Common myeloid progenitor, CD34-positive (primary cell): Measurements from ENCODE around the gene RNLS. TPM values are rescaled to one million over a fixed set of nuclear protein-coding genes. Genes with fewer than 3 reads are reported as not detected.
A peak's percentile ranks its signal among the peaks of the same experiment; 100 is the strongest.

Experiments
- CTCF ChIA-PET: fragments of 350-600 bp; sonication (Branson Sonifier 250); formaldehyde crosslinking; loops from one replicate; lab custom pipeline; 2021; ENCODE audit warnings: antibody characterized with exemption; lab: Charles Lee
- POLR2A ChIA-PET: fragments of 350-600 bp; sonication (Branson Sonifier 250); formaldehyde crosslinking; loops from one replicate; lab custom pipeline; 2021; ENCODE audit warnings: antibody characterized with exemption; lab: Charles Lee
- DNase-seq, 3 donors: peaks; one replicate each; pipeline versions ENCODE4 v3.0.0 to v3.0.0-alpha.2; 2013
- H3K27ac ChIP-seq, 2 experiments: 1 replicate in 1 of 2; 2 replicates in 1 of 2; pipeline ENCODE4 v1.7.0; 2013; ENCODE audit warnings: inconsistent platforms in 2 of 2, low read length in 2 of 2, mild to moderate bottlenecking in 2 of 2, low read depth in 1 of 2, moderate library complexity in 1 of 2; ENCODE audit not compliant: severe bottlenecking in 2 of 2, insufficient read depth in 1 of 2, poor library complexity in 1 of 2
- H3K27me3 ChIP-seq, 5 experiments: replicated peaks in 2 of 5; 1 replicate in 3 of 5; 2 replicates in 2 of 5; pipeline versions ENCODE4 v1.6.1 to v1.7.0; 2013; ENCODE audit warnings: low read length in 4 of 5, mild to moderate bottlenecking in 2 of 5, moderate library complexity in 2 of 5, inconsistent platforms in 1 of 5; ENCODE audit not compliant: insufficient read depth in 5 of 5, control insufficient read depth in 4 of 5
- H3K36me3 ChIP-seq, 4 experiments: 1 replicate in 2 of 4; 2 replicates in 2 of 4; pipeline versions ENCODE4 v1.6.1 to v1.7.0; 2013; ENCODE audit warnings: low read length in 3 of 4, control low read depth in 1 of 4, mild to moderate bottlenecking in 1 of 4; ENCODE audit not compliant: control insufficient read depth in 4 of 4, insufficient read depth in 4 of 4
- H3K4me1 ChIP-seq, 4 experiments: 1 replicate in 3 of 4; 2 replicates in 1 of 4; pipeline versions ENCODE4 v1.6.1 to v1.7.1; 2013; ENCODE audit warnings: low read length in 3 of 4, mild to moderate bottlenecking in 3 of 4, control low read depth in 1 of 4, inconsistent platforms in 1 of 4, moderate library complexity in 1 of 4; ENCODE audit not compliant: control insufficient read depth in 4 of 4, insufficient read depth in 4 of 4; ENCODE audit errors: control extremely low read depth in 1 of 4
- H3K4me3 ChIP-seq, 7 experiments: 1 replicate in 4 of 7; 2 replicates in 3 of 7; pipeline versions ENCODE4 v1.5.1 to v1.7.0; 2013; ENCODE audit warnings: mild to moderate bottlenecking in 7 of 7, low read length in 6 of 7, moderate library complexity in 6 of 7, inconsistent platforms in 2 of 7, low read depth in 2 of 7, control low read depth in 1 of 7; ENCODE audit not compliant: insufficient read depth in 4 of 7, control insufficient read depth in 1 of 7; ENCODE audit errors: extremely low read depth in 1 of 7
- H3K9me3 ChIP-seq, 5 experiments: 1 replicate in 4 of 5; 2 replicates in 1 of 5; pipeline versions ENCODE4 v1.6.1 to v1.7.1; 2013; ENCODE audit warnings: low read length in 4 of 5, mild to moderate bottlenecking in 2 of 5, inconsistent platforms in 1 of 5, low read depth in 1 of 5, moderate library complexity in 1 of 5; ENCODE audit not compliant: control insufficient read depth in 4 of 5, insufficient read depth in 2 of 5; ENCODE audit errors: control extremely low read depth in 1 of 5
- WGBS: methylation state at CpG from one replicate; pipeline ENCODE4 v1.1.5; 2013; ENCODE audit not compliant: insufficient coverage; 5-methylcytosine and 5-hydroxymethylcytosine counted together
- polyA plus RNA-seq: library from polyadenylated mRNA; unstranded; fragments of 120-200 nt; gene quantifications from one replicate; pipeline ENCODE4 v1.2.1, GENCODE V29; 2013

The RNLS gene
- 6.3 TPM for polyA plus RNA-seq

DNA sequence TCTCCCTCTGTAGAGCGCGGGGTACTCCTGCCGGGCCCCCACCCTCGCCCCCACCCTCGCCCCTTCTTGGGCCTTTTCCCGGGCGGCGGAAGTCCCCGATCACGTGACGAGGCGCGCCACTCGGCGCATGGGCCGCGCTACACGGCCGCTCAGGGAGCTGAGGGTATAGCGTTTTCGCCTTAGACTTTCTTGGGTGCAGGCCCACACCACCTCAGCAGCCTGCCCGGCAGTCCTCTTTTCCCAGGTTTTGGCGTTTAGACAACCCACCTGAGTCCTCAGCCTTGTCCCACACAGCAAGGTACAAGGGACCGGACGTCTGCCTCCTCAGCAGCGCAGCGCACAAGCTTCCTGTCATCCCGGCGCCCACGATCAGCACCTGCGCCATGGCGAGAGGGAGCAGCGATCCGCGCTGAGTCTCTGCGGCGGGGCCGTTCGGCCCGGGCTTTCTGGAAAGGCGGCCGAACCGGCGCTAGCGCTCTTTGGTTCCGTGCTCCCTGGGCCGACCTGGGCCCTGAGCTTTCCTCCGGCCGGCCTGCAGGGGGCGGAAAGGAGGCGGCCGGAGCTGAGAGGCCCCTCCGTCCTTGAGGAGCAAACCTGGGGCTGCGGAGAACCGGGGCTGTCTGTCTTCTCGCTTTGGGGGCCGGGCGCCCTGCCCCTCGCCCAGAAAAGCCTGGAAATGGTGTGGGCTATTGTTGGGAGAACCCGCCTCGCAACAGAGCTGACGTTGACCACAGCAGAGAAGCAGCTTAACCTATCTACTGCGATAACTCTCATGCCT is at the start of gene RNLS:
RNLS (minus strand) TSS at position 513 of the 778 bp plus-strand sequence.
- POLR2A ChIA-PET = interaction anchor here (0.5 kb wide), 1 partner anchor 28 kb away, joined by 3 read pairs; no protein-coding TSS in a partner anchor

DNA sequence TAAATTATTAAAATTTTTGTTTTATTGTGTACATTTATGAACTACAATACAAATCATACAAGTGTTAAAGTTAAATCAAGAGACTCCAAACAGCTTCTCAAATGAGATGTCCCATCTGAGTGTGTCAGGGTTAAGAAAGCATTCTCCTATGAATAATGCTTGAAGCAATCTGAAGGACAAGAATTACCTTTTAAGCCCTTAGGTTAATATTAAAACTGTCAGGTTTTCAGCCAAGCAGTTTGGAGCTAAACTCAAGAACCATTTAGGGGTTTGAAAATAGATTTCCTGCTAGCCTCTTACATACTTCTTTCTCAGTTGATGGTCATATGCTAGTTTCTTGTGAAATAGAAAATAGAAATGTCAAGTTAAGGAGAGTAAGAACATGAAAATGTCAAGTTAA is 41.7 kb upstream of the RNLS start:
- no peak for DNase-seq
- Histone ChIP-seq H3K27me3 (no peaks in the 10 kb centered on the region), H3K4me1 (no peaks in the 10 kb centered on the region), H3K9me3 (peaks cover 0 to 7% (median 1%) of the 10 kb centered on the region in 5 experiments), H3K4me3 (no peak overlapping the region), H3K27ac (no peak overlapping the region), H3K36me3 (no peaks in the 10 kb centered on the region)
- ChIA-PET CTCF (no interaction called here), POLR2A (no interaction called here)

More for the DNA sequence above, at the start of gene RNLS:
- H3K36me3 ChIP-seq = no peaks in the 10 kb centered on the region
- peak within 1 kb of the TSS; percentile 74 to 87 for H3K27ac ChIP-seq
- peak within 1 kb of the TSS; percentile 55 to 93 (median 80) for H3K4me3 ChIP-seq
- CTCF ChIA-PET = interaction anchor here (0.6 to 2.3 kb wide), 15 partner anchors 9 to 760 kb away, joined by 3 to 13 read pairs (median 4); no protein-coding TSS in a partner anchor
- under 1% methylated on average over 54 of the region's 63 CpGs for WGBS
- H3K27me3 ChIP-seq = no peaks in the 10 kb centered on the region
- DNase-seq = peak; percentile 67 to 85 (median 81)
- H3K4me1 ChIP-seq = peaks cover 4 to 13% (median 6%) of the 10 kb centered on the region in 4 experiments
- H3K9me3 ChIP-seq = peaks cover 0 to 2% (median 0%) of the 10 kb centered on the region in 5 experiments

DNA sequence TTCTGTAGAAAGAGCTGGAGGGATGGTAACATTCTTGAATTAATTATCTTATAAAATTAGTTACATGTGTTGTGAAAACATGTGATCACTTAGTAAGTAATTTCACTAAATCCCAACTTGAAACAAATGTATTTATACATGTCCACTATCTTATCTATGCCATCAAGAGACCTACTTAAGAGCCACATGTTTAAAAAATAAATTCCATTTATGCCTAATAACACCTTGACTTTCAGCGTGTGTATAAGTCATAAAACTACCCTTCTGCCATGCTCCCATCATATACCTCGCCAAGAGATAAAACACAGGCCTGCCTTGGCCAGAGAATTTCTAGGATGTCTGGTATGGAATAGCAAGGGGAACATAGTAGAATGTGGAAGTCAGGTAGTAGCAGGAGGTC is 40.7 kb upstream of the RNLS start:
- no peak for DNase-seq
- H3K9me3 ChIP-seq = peaks cover 0 to 4% (median 0%) of the 10 kb centered on the region in 5 experiments
- ChIA-PET CTCF (no interaction called here), POLR2A (no interaction called here)
- no peak overlapping the region for H3K4me3 ChIP-seq
- no peaks in the 10 kb centered on the region for H3K36me3 ChIP-seq
- no peaks in the 10 kb centered on the region for H3K4me1 ChIP-seq
- H3K27ac ChIP-seq = no peak overlapping the region
- H3K27me3 ChIP-seq = no peaks in the 10 kb centered on the region
- WGBS = no CpG with 5 or more reads among the region's 2 CpGs

DNA sequence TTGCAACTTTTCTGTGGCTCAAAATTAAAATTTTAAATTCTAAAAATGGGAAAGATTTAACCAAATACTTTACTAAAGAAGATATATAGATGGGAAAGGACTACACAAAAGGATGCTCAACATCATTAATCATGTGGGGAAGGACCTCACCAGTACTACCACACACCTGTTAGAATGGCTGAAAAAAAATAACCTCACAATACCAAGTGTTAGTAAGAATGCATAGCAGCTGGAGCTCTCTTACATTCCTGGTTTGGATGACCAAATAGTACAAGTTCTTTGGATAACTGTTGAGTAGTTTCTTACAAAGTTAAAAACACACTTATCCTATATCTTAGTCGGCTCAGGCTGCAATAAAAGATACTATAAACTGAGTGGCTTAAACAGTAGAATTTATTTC is 37.3 kb upstream of the RNLS start:
- Histone ChIP-seq H3K4me3 (no peak overlapping the region), H3K27ac (no peak overlapping the region), H3K9me3 (peaks cover 0 to 4% (median 0%) of the 10 kb centered on the region in 5 experiments), H3K27me3 (no peaks in the 10 kb centered on the region), H3K36me3 (no peaks in the 10 kb centered on the region), H3K4me1 (no peaks in the 10 kb centered on the region)
- no peak for DNase-seq
- CTCF ChIA-PET = no interaction called here
- WGBS = no CpG with 5 or more reads among the region's 1 CpG
- POLR2A ChIA-PET = no interaction called here

DNA sequence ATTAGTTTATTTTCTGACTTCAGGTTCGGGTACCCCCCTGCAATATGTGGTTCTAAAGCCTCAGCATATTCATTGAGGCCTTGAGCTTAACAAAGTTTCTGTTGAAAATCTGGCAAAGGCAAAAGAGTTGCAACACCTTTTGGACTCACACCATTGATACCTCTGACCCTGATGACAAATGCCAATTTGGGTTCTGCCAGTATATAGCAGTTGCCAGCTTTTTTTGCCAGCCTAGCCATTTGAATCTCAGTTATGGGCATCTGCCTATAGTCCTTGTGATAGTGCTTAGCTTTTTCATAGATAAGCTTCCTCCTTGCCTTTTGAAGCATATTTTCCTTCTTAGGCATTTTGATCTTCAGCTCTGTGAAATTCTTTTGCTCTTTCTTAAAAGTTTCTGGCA is 35.4 kb upstream of the RNLS start:
- H3K4me1 ChIP-seq = no peaks in the 10 kb centered on the region
- ChIA-PET CTCF (no interaction called here), POLR2A (no interaction called here)
- DNase-seq = no peak
- WGBS = 83% methylated on average over 1 of the region's 1 CpG
- no peaks in the 10 kb centered on the region for H3K36me3 ChIP-seq
- no peak overlapping the region for H3K4me3 ChIP-seq
- peaks cover 0 to 4% (median 0%) of the 10 kb centered on the region in 5 experiments for H3K9me3 ChIP-seq
- no peaks in the 10 kb centered on the region for H3K27me3 ChIP-seq
- no peak overlapping the region for H3K27ac ChIP-seq

DNA sequence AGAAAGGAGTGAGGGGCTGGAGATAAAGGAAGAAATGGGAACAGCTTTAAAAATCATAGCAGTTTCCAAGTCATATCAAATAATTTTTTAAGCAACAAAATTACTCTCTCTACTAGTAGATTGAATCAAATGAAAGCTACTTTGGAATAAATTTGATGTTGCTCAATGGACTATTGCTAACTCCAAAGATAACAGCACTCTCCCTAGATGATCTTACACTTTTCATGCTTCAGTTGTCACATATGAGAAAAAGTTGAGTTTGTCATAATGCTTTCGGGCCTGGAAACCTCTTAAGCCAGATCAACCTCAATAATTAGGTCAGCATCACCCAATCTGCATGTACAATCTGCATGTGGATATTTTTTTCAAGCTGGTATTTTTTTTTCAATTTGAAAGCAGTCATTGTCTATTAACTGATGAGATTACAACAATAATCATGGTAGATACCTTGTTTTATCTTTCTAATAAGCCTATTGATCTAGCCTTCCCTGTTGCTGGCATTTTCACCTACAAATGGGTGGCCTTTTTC is 34.7 kb upstream of the RNLS start:
- no peak overlapping the region for H3K4me3 ChIP-seq

More for the DNA sequence above, 34.7 kb upstream of the RNLS start:
- no peaks in the 10 kb centered on the region for H3K27me3 ChIP-seq
- WGBS = no CpG with 5 or more reads among the region's 1 CpG
- CTCF ChIA-PET = interaction anchor here (0.6 kb wide), 1 partner anchor 1247 kb away, joined by 3 read pairs; no protein-coding TSS in a partner anchor
- POLR2A ChIA-PET = no interaction called here
- H3K36me3 ChIP-seq = no peaks in the 10 kb centered on the region
- DNase-seq = no peak
- no peaks in the 10 kb centered on the region for H3K4me1 ChIP-seq
- peaks cover 0 to 4% (median 0%) of the 10 kb centered on the region in 5 experiments for H3K9me3 ChIP-seq
- no peak overlapping the region for H3K27ac ChIP-seq
